HepG2 (cell line): Measurements from ENCODE around the gene RBPJ. TPM values are rescaled to one million over a fixed set of nuclear protein-coding genes. Genes with fewer than 3 reads are reported as not detected.

ENCODE experiments used
- AHR ChIP-seq: IDR thresholded peaks from 2 replicates; pipeline ENCODE4 v1.6.1; 2018; ENCODE audit warnings: missing genetic modification reagents, missing compliant biosample characterization
- CEBPG ChIP-seq: IDR thresholded peaks from 2 replicates; pipeline ENCODE4 v1.6.1; 2016
- CSRNP2 ChIP-seq: sonication (generic); formaldehyde crosslinking; conservative IDR thresholded peaks from 2 replicates; pipeline ENCODE4 v1.8.0; 2022; ENCODE audit warnings: low read depth, missing genetic modification reagents
- KAT8 ChIP-seq: IDR thresholded peaks from 2 replicates; pipeline ENCODE4 v1.6.1; 2016; ENCODE audit warnings: missing genetic modification reagents, missing compliant biosample characterization
- KLF16 ChIP-seq, 2 experiments: sonication (generic) in 1 of 2; formaldehyde crosslinking in 1 of 2; IDR thresholded peaks; 2 replicates each; pipeline versions ENCODE4 v1.6.1 to v1.8.0; 2016 to 2023; ENCODE audit warnings: missing genetic modification reagents in 2 of 2, missing compliant biosample characterization in 1 of 2
- KMT2B ChIP-seq: IDR thresholded peaks from 2 replicates; pipeline ENCODE4 v1.6.1; 2016; ENCODE audit warnings: missing genetic modification reagents, missing compliant biosample characterization
- MAFF ChIP-seq: IDR thresholded peaks from 2 replicates; pipeline ENCODE4 v1.6.1; 2011; ENCODE audit warnings: low read depth, low read length, improper control_type of control experiment
- MAFK ChIP-seq, 2 experiments: IDR thresholded peaks in 1 of 2; conservative IDR thresholded peaks in 1 of 2; 2 replicates each; pipeline ENCODE4 v1.6.1; 2011; ENCODE audit warnings: improper control_type of control experiment in 2 of 2, low read length in 2 of 2
- MXD4 ChIP-seq: IDR thresholded peaks from 2 replicates; pipeline ENCODE4 v1.6.1; 2016; ENCODE audit warnings: mild to moderate bottlenecking, missing biosample characterization, missing genetic modification reagents
- NFYC ChIP-seq: IDR thresholded peaks from 2 replicates; pipeline ENCODE4 v1.6.1; 2016; ENCODE audit warnings: missing genetic modification reagents, missing compliant biosample characterization
- NR3C1 ChIP-seq: sonication (generic); formaldehyde crosslinking; IDR thresholded peaks from 2 replicates; pipeline ENCODE4 v1.4.0; 2020; ENCODE audit warnings: missing genetic modification reagents
- PREB ChIP-seq: sonication (generic); formaldehyde crosslinking; IDR thresholded peaks from 2 replicates; pipeline ENCODE4 v1.4.0; 2020; ENCODE audit warnings: missing genetic modification reagents
- RFX5 ChIP-seq: IDR thresholded peaks from 2 replicates; pipeline ENCODE4 v1.6.1; 2011; ENCODE audit warnings: low read depth, low read length, improper control_type of control experiment
- SMC3 ChIP-seq: IDR thresholded peaks from 2 replicates; pipeline ENCODE4 v1.6.1; 2011; ENCODE audit warnings: low read length, improper control_type of control experiment
- YY1 ChIP-seq: IDR thresholded peaks from 2 replicates; pipeline ENCODE4 v1.6.1; 2011; ENCODE audit warnings: low read length, low read depth, moderate library complexity, mild to moderate bottlenecking; ENCODE audit not compliant: insufficient read depth, insufficient replicate concordance
- ZFP91 ChIP-seq: sonication (generic); formaldehyde crosslinking; IDR thresholded peaks from 2 replicates; pipeline ENCODE4 v1.9.0; 2022; ENCODE audit warnings: missing genetic modification reagents, mild to moderate bottlenecking, borderline replicate concordance
- ZIK1 ChIP-seq: sonication (generic); formaldehyde crosslinking; IDR thresholded peaks from 2 replicates; pipeline ENCODE4 v1.5.0; 2020; ENCODE audit warnings: mild to moderate bottlenecking, low read depth, missing genetic modification reagents, borderline replicate concordance
- ZNF160 ChIP-seq: sonication (generic); formaldehyde crosslinking; IDR thresholded peaks from 2 replicates; pipeline ENCODE4 v1.8.0; 2022; ENCODE audit warnings: mild to moderate bottlenecking, inconsistent platforms, missing genetic modification reagents
- ZNF382 ChIP-seq: sonication (generic); formaldehyde crosslinking; IDR thresholded peaks from 2 replicates; pipeline ENCODE4 v1.5.0; 2020; ENCODE audit warnings: missing genetic modification reagents, mild to moderate bottlenecking, borderline replicate concordance
- ZNF737 ChIP-seq: sonication (generic); formaldehyde crosslinking; IDR thresholded peaks from 2 replicates; pipeline ENCODE4 v1.5.0; 2020; ENCODE audit warnings: missing genetic modification reagents, mild to moderate bottlenecking, borderline replicate concordance
- ZSCAN31 ChIP-seq: sonication (generic); formaldehyde crosslinking; IDR thresholded peaks from 2 replicates; pipeline ENCODE4 v1.5.0; 2020; ENCODE audit warnings: low read depth, mild to moderate bottlenecking, missing genetic modification reagents
- polyA plus RNA-seq, 8 experiments: library from polyadenylated mRNA; depleted of rRNA in 3 of 8; stranded (reverse) in 7 of 8; unstranded in 1 of 8; fragments of >200 nt; fragmentation: Illumina TruSeq in 4 of 8; extraction: Trizol in 4 of 8; gene quantifications; 2 replicates each; pipeline versions ENCODE4 v1.2.1 to v1.2.3, GENCODE V29; 2011 to 2016; ENCODE audit warnings: low read depth in 4 of 8, missing spikeins in 1 of 8, mixed read lengths in 1 of 8; ENCODE audit not compliant: insufficient read depth in 1 of 8
- total RNA-seq, 5 experiments: library from RNA; depleted of rRNA; stranded (reverse); fragments of >200 nt; fragmentation: Illumina TruSeq; extraction: Trizol; gene quantifications; 2 replicates each; pipeline ENCODE4 v1.2.3, GENCODE V29; 2016; ENCODE audit warnings: low read depth in 1 of 5

Gene RBPJ
- total and polyA plus RNA-seq, 2 of the 13 experiments (the other 11 are each of a cell fraction or from before 2014, with no cell fraction given): 25.9 to 33.2 TPM

- TF ChIP-seq PREB (CRISPR knock-in tag) (no peak), ZNF737 (no peak), KMT2B (CRISPR knock-in tag) (0 out of 2 replicates have a peak, but pooled peaks have one; percentile 18), ZNF382 (CRISPR knock-in tag) (no peak), MAFK (conservative IDR thresholded peaks at IDR 0.05 in 1 of 2, IDR thresholded peaks at IDR 0.05 in 1 of 2; ENCODE audit: low read length in 2 of 2) (peak; percentile 77 to 79), CSRNP2 (CRISPR knock-in tag) (no peak), ZFP91 (CRISPR knock-in tag) (no peak), AHR (CRISPR knock-in tag) (no peak), MAFF (peak; percentile 63), SMC3 (peak; percentile 74; the same call in 1 of the 2 replicates), CEBPG (CRISPR knock-in tag) (peak; percentile 19; the same call in 1 of the 2 replicates), RFX5 (peak; percentile 86), ZSCAN31 (CRISPR knock-in tag) (no peak), KAT8 (CRISPR knock-in tag) (no peak), MXD4 (CRISPR knock-in tag) (no peak), KLF16 (CRISPR knock-in tag; IDR thresholded peaks at IDR 0.05) (no peak), ZIK1 (no peak), ZNF160 (CRISPR knock-in tag) (no peak), YY1 (no peak), NFYC (no peak), NR3C1 (no peak)
Observed at GRCh38 chr4:26330186-26330787, 9.5 kb downstream of the RBPJ start (continued).
